Measurements from ENCODE around the gene CYB5B.

CYB5B gene

GRCh38 chr16:69424053-69424934 is at the start of gene CYB5B:
CYB5B (plus strand) TSS chr16:69424619; CDS start chr16:69424684, 65 bp downstream.
- peak; percentile 99 for DNase-seq (ENCODE audit: low read depth, low spot score)

DNA sequence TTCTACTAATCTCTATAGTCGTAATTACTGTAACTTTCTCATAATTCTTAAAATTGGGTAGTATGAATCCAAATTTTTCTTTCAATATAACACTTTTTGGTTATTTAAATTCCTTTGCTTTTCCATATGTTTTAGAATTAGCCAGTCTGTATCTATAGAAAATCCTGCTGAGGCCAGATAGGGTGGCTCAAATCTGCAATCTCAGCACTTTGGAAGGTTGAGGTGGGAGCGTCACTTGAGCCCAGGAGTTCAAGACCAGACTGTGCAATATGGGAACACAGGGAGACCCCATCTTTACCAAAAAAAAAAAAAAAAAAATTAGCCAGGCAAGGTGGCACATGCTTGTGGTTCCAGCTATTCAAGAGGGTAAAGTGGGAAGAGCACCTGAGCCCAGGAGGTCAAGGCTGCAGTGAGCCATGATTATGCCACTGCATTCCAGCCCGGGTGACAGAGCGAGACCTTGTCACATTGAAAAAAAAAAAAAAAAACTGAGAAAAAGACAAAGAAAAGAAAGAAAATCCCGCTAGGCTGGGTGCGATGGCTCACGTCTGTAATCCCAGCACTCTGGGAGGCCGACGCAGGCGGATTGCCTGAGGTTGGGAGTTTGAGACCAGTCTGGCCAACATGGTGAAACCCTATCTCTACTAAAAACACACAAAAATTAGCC is 47.9 kb upstream of the CYB5B start:
- DNase-seq (ENCODE audit: low read depth, low spot score) = no peak

DNA sequence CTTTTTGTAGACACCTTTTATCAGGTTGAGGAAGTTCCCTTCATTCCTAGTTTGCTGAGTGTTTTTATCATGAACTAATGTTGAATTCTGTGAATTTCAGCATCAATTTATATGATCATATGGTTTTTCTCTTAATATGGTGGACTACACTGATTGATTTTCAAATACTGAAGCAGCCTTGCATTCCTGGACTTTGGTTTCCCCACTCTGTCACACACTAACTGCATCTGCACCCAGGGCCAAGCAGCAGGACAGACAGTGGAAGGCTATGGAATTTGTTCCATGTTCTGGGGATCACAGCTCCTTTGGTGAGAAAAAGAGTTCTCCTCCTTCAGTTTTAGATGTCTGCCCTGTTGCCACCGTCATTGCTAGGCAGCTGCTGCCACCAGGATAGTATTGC is 46.4 kb upstream of the CYB5B start:
- DNase-seq (ENCODE audit: low read depth, low spot score) = no peak

DNA sequence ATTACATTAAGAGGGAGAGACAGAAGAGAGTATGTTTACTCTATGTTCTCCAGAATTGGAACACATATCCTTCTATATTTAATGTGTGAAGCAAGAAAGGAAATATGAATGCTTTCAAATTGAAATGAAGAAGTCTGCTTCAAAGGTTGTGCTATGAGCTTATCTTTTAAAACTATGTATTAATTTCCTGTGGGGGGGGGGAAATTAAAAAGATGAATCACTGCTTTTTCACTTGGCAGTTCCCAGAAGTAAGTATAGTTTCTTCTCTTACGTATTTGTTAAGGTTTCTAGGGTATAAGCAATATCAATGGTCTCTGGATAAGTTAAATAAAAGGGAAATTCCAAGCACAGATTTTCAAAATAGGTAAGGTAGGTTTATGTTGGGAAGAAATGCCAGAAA is 45.7 kb upstream of the CYB5B start:
- DNase-seq (ENCODE audit: low read depth, low spot score) = no peak

- DNase-seq (ENCODE audit: low read depth, low spot score) = no peak
Observed at GRCh38 chr16:69381231-69381630, 43.2 kb upstream of the CYB5B start.

- DNase-seq (ENCODE audit: low read depth, low spot score) = no peak
Observed at GRCh38 chr16:69382421-69382820, 42.0 kb upstream of the CYB5B start.

- DNase-seq (ENCODE audit: low read depth, low spot score) = no peak
Observed at GRCh38 chr16:69384974-69385373, 39.4 kb upstream of the CYB5B start.

DNA sequence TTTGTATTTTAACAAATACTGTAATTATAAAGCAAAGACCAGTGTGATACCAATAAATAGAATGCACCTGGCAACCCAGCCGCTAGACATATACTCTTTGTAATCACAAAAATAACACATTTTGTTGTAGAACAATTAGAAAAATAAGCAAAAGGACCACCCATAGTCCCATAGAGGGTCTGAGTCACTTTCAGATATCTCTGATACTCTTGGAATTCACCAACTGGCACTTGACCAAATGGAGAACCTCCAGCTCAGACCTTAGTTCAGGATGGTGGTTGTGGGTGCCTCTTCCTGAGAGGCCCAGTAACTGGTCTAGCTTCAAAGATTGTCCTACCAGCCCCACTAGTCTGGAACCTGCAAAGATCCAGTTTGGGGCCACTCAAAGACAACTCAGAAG is 37.8 kb upstream of the CYB5B start:
- DNase-seq (ENCODE audit: low read depth, low spot score) = peak; percentile 46

GRCh38 chr16:69393898-69394849 is 30.2 kb upstream of the CYB5B start:
- DNase-seq (ENCODE audit: low read depth, low spot score) = no peak

DNA sequence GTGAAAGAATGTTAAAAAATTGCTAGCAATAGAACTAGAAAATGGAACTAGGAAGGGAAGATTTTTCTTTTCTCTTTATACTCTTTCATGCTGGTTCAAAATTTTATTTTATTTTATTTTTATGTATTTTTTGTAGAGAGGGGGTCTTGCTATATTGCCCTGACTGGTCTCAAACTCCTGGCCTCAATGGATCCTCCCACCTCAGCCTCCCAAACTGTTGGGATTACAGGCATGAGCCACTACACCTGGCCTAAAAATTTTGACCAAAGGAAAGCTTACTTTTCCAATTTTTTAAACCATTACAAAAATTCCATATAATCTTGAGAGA is 28.6 kb upstream of the CYB5B start:
- DNase-seq (ENCODE audit: low read depth, low spot score) = no peak

DNA sequence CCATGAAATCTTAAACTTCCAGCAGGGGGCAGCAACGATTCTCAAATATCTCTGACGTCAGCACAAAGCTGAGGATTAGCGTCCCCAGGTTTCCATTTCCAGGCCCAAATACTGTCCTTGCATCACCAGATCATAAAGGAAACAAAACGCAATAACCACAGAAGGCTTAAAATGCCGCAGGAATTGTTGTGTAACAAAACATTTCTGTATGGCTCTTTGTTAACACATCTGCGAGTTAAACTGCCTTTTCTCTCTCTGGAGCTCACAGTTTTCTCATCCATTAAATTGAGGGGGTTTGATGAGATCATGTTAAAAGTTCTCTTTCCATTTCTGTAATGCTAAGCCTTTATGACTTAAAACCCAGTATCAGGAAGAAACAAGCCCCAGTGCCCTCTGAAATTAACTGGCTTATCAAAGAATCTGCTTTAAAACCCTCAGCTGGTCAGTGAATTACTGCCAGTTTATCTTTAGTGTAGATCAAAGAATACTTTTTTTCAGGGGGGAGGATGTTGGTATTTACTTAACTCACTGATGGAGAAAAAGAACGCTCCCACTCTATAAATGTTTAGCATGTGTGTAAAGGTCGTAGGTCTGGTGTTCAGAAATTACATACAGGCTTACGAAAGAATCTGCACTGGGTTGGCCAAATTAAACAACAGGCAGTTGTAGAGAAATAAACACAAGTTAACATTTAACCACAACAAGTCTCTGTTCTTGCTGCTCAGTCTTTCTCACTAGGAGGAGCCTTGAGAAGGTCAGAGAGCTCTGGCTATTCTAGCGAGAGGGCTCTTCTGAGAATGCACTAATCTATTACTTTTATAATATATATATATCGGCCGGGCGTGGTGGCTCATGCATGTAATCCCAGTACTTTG is 28.0 kb upstream of the CYB5B start:
- peak; percentile 93 for DNase-seq (ENCODE audit: low read depth, low spot score)

GRCh38 chr16:69397821-69398521 is 26.4 kb upstream of the CYB5B start:
- peak; percentile 84 for DNase-seq (ENCODE audit: low read depth, low spot score)

DNA sequence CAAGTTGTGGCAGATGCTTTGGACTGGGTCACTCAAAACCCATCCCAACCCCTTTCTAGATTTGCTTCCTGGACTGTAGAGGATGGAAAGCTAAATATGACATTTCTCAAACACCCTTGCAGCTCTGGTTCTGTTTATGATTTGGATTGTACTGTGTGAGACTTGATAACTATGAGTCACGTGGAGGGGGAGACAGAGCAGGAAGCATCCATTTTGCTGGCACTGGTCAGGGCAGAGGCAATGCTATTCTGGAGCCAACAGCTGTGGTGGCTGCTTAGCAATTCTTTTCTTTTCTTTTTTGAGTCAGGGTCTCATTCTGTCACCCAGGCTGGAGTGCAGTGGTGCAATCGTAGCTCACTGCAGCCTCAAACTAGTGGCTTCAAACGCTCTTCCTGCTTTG is 25.1 kb upstream of the CYB5B start:
- no peak for DNase-seq (ENCODE audit: low read depth, low spot score)

DNA sequence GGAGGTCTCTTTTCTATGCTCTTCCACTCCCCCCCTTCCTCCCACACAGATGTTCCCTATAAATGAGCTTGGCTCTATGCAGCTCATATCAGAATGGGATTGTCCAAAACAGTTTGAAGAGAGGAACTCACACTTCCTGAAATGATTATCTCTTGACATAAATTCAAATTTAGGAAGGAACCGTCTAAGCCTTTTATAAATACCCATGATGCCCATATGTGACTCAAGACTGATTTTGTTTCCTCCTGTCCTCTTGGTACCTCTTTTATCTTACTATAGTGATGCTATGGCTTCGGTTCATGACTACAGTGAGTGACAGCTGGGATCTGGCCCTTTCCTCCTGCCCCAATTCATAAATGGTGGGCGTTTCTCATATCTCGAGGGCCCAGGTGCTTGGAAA is 22.0 kb upstream of the CYB5B start:
- no peak for DNase-seq (ENCODE audit: low read depth, low spot score)

DNA sequence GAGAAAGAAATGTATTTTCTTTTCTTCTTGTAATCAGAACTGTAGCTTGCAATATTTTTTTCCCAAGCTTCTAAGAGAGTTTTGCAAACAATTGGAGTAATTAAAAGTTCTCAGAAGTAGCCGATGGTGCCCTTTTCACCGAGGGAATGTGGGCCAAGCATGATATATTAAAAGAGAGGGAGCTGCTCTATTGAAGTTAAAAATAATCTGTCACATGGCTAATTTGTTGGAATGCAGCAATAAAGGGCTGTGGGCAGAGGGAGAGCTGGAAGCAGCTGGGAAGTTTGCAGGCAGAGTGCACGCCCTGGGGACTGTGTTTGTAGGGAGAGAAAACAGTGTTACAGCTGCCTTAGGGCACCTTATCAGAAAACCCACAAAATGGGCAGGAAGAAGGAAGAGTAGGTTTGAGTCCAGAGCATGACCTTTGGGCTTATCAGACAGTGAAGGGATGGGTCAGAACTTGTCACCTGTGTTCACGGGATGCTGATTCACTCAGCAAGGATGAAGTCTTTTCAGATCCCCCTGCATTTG is 20.1 kb upstream of the CYB5B start:
- peak; percentile 84 for DNase-seq (ENCODE audit: low read depth, low spot score)

GRCh38 chr16:69405326-69405725 is 19.1 kb upstream of the CYB5B start:
- no peak for DNase-seq (ENCODE audit: low read depth, low spot score)

GRCh38 chr16:69405757-69406156 is 18.7 kb upstream of the CYB5B start:
- no peak for DNase-seq (ENCODE audit: low read depth, low spot score)

- DNase-seq (ENCODE audit: low read depth, low spot score) = no peak
Observed at GRCh38 chr16:69406780-69407331, 17.6 kb upstream of the CYB5B start.

GRCh38 chr16:69407702-69408323 is 16.6 kb upstream of the CYB5B start:
- no peak for DNase-seq (ENCODE audit: low read depth, low spot score)

All from astrocyte of the hippocampus (primary cell).